ENCODE results near the gene PCED1B. TPM values are rescaled to one million over a fixed set of nuclear protein-coding genes. Genes with fewer than 3 reads are reported as not detected.

Gene PCED1B
- total and polyA plus RNA-seq, 3 donors from 2014 or later: 30.0 to 56.1 (median 47.2) TPM

GRCh38 chr12:47209014-47209413, 129.6 kb downstream of the PCED1B start:
- Histone ChIP-seq H3K36me3 (ENCODE audit: low read depth, missing control alignments) (no peaks in the 10 kb centered on the region), H3K9me3 (no peaks in the 10 kb centered on the region), H3K27me3 (no peaks in the 10 kb centered on the region), H3K27ac (no peak overlapping the region), H3K4me1 (no peaks in the 10 kb centered on the region), H3K4me3 (no peak overlapping the region)
- DNase-seq: no peak
- intact Hi-C loops (cut with DNase I; ENCODE audit: low total_unique reads): no loop called here
- TF ChIP-seq CTCF (IDR thresholded peaks at IDR 0.05) (no peak), POLR2A (IDR thresholded peaks at IDR 0.05) (no peak)
- 90 to 94% methylated on average over 6 of the region's 6 CpGs for WGBS, 2 donors

DNA sequence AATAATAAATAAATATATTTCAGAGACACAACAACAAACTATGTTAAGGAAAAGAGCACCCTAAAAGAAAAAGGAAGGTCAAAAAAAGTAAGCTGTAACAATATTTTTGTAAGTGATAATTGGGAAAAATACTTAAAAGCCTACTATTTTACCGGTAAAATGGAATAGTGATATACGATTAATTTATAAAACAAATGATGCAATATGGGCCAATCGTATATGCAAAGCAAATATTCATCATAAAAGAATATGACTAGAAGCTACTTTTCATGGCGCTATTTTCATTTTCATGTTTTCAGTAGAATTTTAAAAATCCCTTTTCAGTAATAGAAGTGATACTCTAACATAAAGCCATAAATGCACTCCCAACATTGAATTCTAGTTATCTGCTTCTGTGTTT, 131.4 kb downstream of the PCED1B start:
- TF ChIP-seq POLR2A (IDR thresholded peaks at IDR 0.05): no peak
- TF ChIP-seq CTCF (IDR thresholded peaks at IDR 0.05): no peak
- Histone ChIP-seq H3K36me3 (ENCODE audit: low read depth, missing control alignments) (no peaks in the 10 kb centered on the region), H3K4me1 (no peaks in the 10 kb centered on the region), H3K27me3 (no peaks in the 10 kb centered on the region), H3K27ac (no peak overlapping the region), H3K9me3 (no peaks in the 10 kb centered on the region), H3K4me3 (no peak overlapping the region)
- DNase-seq: no peak
- intact Hi-C loops (cut with DNase I; ENCODE audit: low total_unique reads): no loop called here
- WGBS, 2 donors: 94 to 96% methylated on average over 4 of the region's 4 CpGs

- Histone ChIP-seq H3K27me3 (no peaks in the 10 kb centered on the region), H3K36me3 (ENCODE audit: low read depth, missing control alignments) (no peaks in the 10 kb centered on the region), H3K4me1 (no peaks in the 10 kb centered on the region), H3K4me3 (no peak overlapping the region), H3K9me3 (no peaks in the 10 kb centered on the region), H3K27ac (no peak overlapping the region)
- intact Hi-C loops (cut with DNase I; ENCODE audit: low total_unique reads): no loop called here
- no peak for TF ChIP-seq CTCF (IDR thresholded peaks at IDR 0.05)
- TF ChIP-seq POLR2A (IDR thresholded peaks at IDR 0.05): no peak
- DNase-seq: no peak
Observed at GRCh38 chr12:47212701-47213039, 133.2 kb downstream of the PCED1B start.

- WGBS, 2 donors: 58 to 68% methylated on average over 3 of the region's 3 CpGs
- intact Hi-C loops (cut with DNase I; ENCODE audit: low total_unique reads): no loop called here
Observed at GRCh38 chr12:47213396-47213795, 134.0 kb downstream of the PCED1B start.

More at GRCh38 chr12:47213396-47213795, 134.0 kb downstream of the PCED1B start:
- Histone ChIP-seq H3K4me1 (no peaks in the 10 kb centered on the region), H3K27me3 (no peaks in the 10 kb centered on the region), H3K4me3 (no peak overlapping the region), H3K27ac (no peak overlapping the region), H3K36me3 (ENCODE audit: low read depth, missing control alignments) (no peaks in the 10 kb centered on the region), H3K9me3 (no peaks in the 10 kb centered on the region)
- no peak for DNase-seq
- TF ChIP-seq CTCF (IDR thresholded peaks at IDR 0.05) (no peak), POLR2A (IDR thresholded peaks at IDR 0.05) (no peak)

All from testis (tissue), 3 donors.